Body of pancreas (tissue), 4 donors: Measurements from ENCODE around the gene IQCF6.

Source experiments
- CTCF ChIP-seq, 7 experiments: fragments of 450-650 bp in 4 of 7; fragments of 200-600 bp in 3 of 7; sonication (generic) in 3 of 7; IDR thresholded peaks; one replicate each; pipeline ENCODE4 v1.5.1; 2016 to 2019; ENCODE audit warnings: antibody characterized with exemption in 7 of 7
- POLR2A ChIP-seq, 3 donors: fragments of 450-650 bp; IDR thresholded peaks; one replicate each; pipeline ENCODE4 v1.6.1; 2016; ENCODE audit warnings: antibody characterized with exemption in 3 of 3, mild to moderate bottlenecking in 2 of 3

GRCh38 chr3:51815614-51816013 lies 36.6 kb upstream of the IQCF6 start:
- TF ChIP-seq CTCF (IDR thresholded peaks at IDR 0.05) = no peak
- TF ChIP-seq POLR2A (IDR thresholded peaks at IDR 0.05) = no peak
